HEK293 (cell line): ENCODE measurements around the gene CREB3L1.

Experiments
- CTCF ChIA-PET: fragments of 350-600 bp; formaldehyde crosslinking; extraction: SDS; loops from one replicate; lab custom pipeline; 2021; ENCODE audit warnings: antibody characterized with exemption; lab: Yijun Ruan, JAX
- POLR2A ChIA-PET: fragments of 300-600 bp; formaldehyde crosslinking; extraction: SDS; loops from one replicate; lab custom pipeline; 2020; ENCODE audit warnings: antibody characterized with exemption, inconsistent platforms; lab: Yijun Ruan, JAX
- H3K27ac ChIP-seq: fragments of 200-500 bp; sonication (Bioruptor generic); 2 replicates; pipeline ENCODE4 v1.5.1; 2014; ENCODE audit warnings: low read depth, low read length, control low read depth, inconsistent platforms; ENCODE audit errors: extremely low read depth
- H3K36me3 ChIP-seq, 2 experiments: fragments of 200-500 bp in 1 of 2; sonication (Bioruptor generic) in 1 of 2; 1 replicate in 1 of 2; 2 replicates in 1 of 2; pipeline ENCODE4 v1.5.1; 2014 to 2017; ENCODE audit warnings: inconsistent platforms in 2 of 2, low read length in 2 of 2; ENCODE audit not compliant: control insufficient read depth in 2 of 2, insufficient read depth in 1 of 2
- H3K4me1 ChIP-seq: fragments of 200-500 bp; sonication (Bioruptor generic); 2 replicates; pipeline ENCODE4 v1.5.1; 2014; ENCODE audit warnings: mild to moderate bottlenecking, low read length, inconsistent platforms; ENCODE audit not compliant: control insufficient read depth, insufficient read depth
- H3K4me3 ChIP-seq: 2 replicates; pipeline ENCODE4 v1.5.1; 2011; ENCODE audit warnings: low read depth, mild to moderate bottlenecking, control low read depth, low read length, moderate library complexity
- H3K9me3 ChIP-seq: fragments of 200-500 bp; sonication (Bioruptor generic); 2 replicates; pipeline ENCODE4 v1.5.1; 2014; ENCODE audit warnings: low read depth, low read length, inconsistent platforms; ENCODE audit not compliant: control insufficient read depth, insufficient read depth
- FEZF1 ChIP-seq: fragments of 450-650 bp; formaldehyde crosslinking; IDR thresholded peaks from 2 replicates; pipeline ENCODE4 v1.5.1; 2016; ENCODE audit warnings: missing biosample characterization, missing genetic modification characterization
- GLIS1 ChIP-seq: fragments of 450-650 bp; formaldehyde crosslinking; IDR thresholded peaks from 2 replicates; pipeline ENCODE4 v1.5.1; 2016; ENCODE audit warnings: missing biosample characterization, missing genetic modification characterization
- GLIS2 ChIP-seq: fragments of 450-650 bp; formaldehyde crosslinking; IDR thresholded peaks from 2 replicates; pipeline ENCODE4 v1.5.1; 2016; ENCODE audit warnings: missing biosample characterization, missing genetic modification characterization
- MYNN ChIP-seq: fragments of 450-650 bp; formaldehyde crosslinking; IDR thresholded peaks from 2 replicates; pipeline ENCODE4 v1.5.1; 2016; ENCODE audit warnings: missing biosample characterization, missing genetic modification characterization, borderline replicate concordance
- OSR2 ChIP-seq: fragments of 450-650 bp; formaldehyde crosslinking; IDR thresholded peaks from 2 replicates; pipeline ENCODE4 v1.5.1; 2016; ENCODE audit warnings: missing biosample characterization, missing genetic modification characterization
- RBAK ChIP-seq: fragments of 450-650 bp; formaldehyde crosslinking; IDR thresholded peaks from 2 replicates; pipeline ENCODE4 v1.5.1; 2016; ENCODE audit warnings: missing biosample characterization, missing genetic modification characterization
- SETDB1 ChIP-seq: IDR thresholded peaks from one replicate; pipeline ENCODE4 v1.6.1; 2017; ENCODE audit warnings: mild to moderate bottlenecking, low read length, moderate library complexity, mixed read lengths; ENCODE audit not compliant: insufficient read length
- ZBTB6 ChIP-seq: fragments of 450-650 bp; formaldehyde crosslinking; IDR thresholded peaks from 2 replicates; pipeline ENCODE4 v1.5.1; 2017; ENCODE audit warnings: missing biosample characterization, missing genetic modification characterization
- ZBTB8A ChIP-seq: fragments of 450-650 bp; formaldehyde crosslinking; IDR thresholded peaks from 2 replicates; pipeline ENCODE4 v1.5.1; 2016; ENCODE audit warnings: missing biosample characterization, missing genetic modification characterization
- ZNF10 ChIP-seq: fragments of 450-650 bp; formaldehyde crosslinking; IDR thresholded peaks from 2 replicates; pipeline ENCODE4 v1.5.1; 2017; ENCODE audit warnings: missing biosample characterization, missing genetic modification characterization
- ZNF184 ChIP-seq: fragments of 450-650 bp; IDR thresholded peaks from 2 replicates; pipeline ENCODE4 v1.5.1; 2018; ENCODE audit warnings: missing biosample characterization, mild to moderate bottlenecking, missing genetic modification characterization
- ZNF24 ChIP-seq: fragments of 450-650 bp; formaldehyde crosslinking; IDR thresholded peaks from 2 replicates; pipeline ENCODE4 v1.5.1; 2016; ENCODE audit warnings: missing biosample characterization, missing genetic modification characterization
- ZNF280C ChIP-seq: fragments of 450-650 bp; formaldehyde crosslinking; IDR thresholded peaks from 2 replicates; pipeline ENCODE4 v1.5.1; 2016; ENCODE audit warnings: missing biosample characterization, missing genetic modification characterization
- ZNF292 ChIP-seq: fragments of 450-650 bp; formaldehyde crosslinking; IDR thresholded peaks from 2 replicates; pipeline ENCODE4 v1.5.1; 2016; ENCODE audit warnings: low read depth, missing biosample characterization, missing genetic modification characterization, borderline replicate concordance
- ZNF394 ChIP-seq: fragments of 450-650 bp; formaldehyde crosslinking; IDR thresholded peaks from 2 replicates; pipeline ENCODE4 v1.5.1; 2016; ENCODE audit warnings: missing biosample characterization, missing genetic modification characterization, mild to moderate bottlenecking, moderate library complexity, borderline replicate concordance
- ZNF423 ChIP-seq: fragments of 450-650 bp; formaldehyde crosslinking; IDR thresholded peaks from 2 replicates; pipeline ENCODE4 v1.5.1; 2016; ENCODE audit warnings: missing biosample characterization, missing genetic modification characterization
- ZNF473 ChIP-seq: fragments of 450-650 bp; formaldehyde crosslinking; IDR thresholded peaks from 2 replicates; pipeline ENCODE4 v1.5.1; 2017; ENCODE audit warnings: missing biosample characterization, missing genetic modification characterization
- ZNF510 ChIP-seq: fragments of 450-650 bp; formaldehyde crosslinking; IDR thresholded peaks from 2 replicates; pipeline ENCODE4 v1.5.1; 2018; ENCODE audit warnings: mild to moderate bottlenecking, missing genetic modification characterization, missing biosample characterization; ENCODE audit not compliant: insufficient replicate concordance
- ZNF704 ChIP-seq: fragments of 450-650 bp; formaldehyde crosslinking; IDR thresholded peaks from 2 replicates; pipeline ENCODE4 v1.5.1; 2016; ENCODE audit warnings: missing biosample characterization, missing genetic modification characterization
- ZNF792 ChIP-seq: fragments of 450-650 bp; formaldehyde crosslinking; IDR thresholded peaks from 2 replicates; pipeline ENCODE4 v1.5.1; 2016; ENCODE audit warnings: missing biosample characterization, missing genetic modification characterization
- ZSCAN16 ChIP-seq: fragments of 450-650 bp; formaldehyde crosslinking; IDR thresholded peaks from 2 replicates; pipeline ENCODE4 v1.5.1; 2016; ENCODE audit warnings: missing biosample characterization, missing genetic modification characterization
- ZSCAN23 ChIP-seq: fragments of 450-650 bp; formaldehyde crosslinking; IDR thresholded peaks from 2 replicates; pipeline ENCODE4 v1.5.1; 2016; ENCODE audit warnings: missing biosample characterization, missing genetic modification characterization
- TF ChIP-seq, protein P1 (sequence below): fragments of 450-650 bp; formaldehyde crosslinking; IDR thresholded peaks from 2 replicates; pipeline ENCODE4 v1.5.1; 2016; ENCODE audit warnings: missing biosample characterization, missing genetic modification characterization
- TF ChIP-seq, protein P2 (sequence below): fragments of 450-650 bp; formaldehyde crosslinking; IDR thresholded peaks from 2 replicates; pipeline ENCODE4 v1.5.1; 2016; ENCODE audit warnings: missing biosample characterization, missing genetic modification characterization
- TF ChIP-seq, protein P3 (sequence below): fragments of 450-650 bp; formaldehyde crosslinking; IDR thresholded peaks from 2 replicates; pipeline ENCODE4 v1.5.1; 2016; ENCODE audit warnings: missing biosample characterization, missing genetic modification characterization, borderline replicate concordance

Gene CREB3L1

GRCh38 chr11:46338636-46338987, 61.1 kb downstream of the CREB3L1 start:
- TF ChIP-seq, protein P1, sequence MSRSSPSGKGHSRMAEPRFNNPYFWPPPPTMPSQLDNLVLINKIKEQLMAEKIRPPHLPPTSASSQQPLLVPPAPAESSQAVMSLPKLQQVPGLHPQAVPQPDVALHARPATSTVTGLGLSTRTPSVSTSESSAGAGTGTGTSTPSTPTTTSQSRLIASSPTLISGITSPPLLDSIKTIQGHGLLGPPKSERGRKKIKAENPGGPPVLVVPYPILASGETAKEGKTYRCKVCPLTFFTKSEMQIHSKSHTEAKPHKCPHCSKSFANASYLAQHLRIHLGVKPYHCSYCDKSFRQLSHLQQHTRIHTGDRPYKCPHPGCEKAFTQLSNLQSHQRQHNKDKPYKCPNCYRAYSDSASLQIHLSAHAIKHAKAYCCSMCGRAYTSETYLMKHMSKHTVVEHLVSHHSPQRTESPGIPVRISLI (tag by site-specific recombination): 0 out of 2 replicates have a peak, but pooled peaks have one; percentile 2
- TF ChIP-seq ZNF394: no peak
- no peak for TF ChIP-seq ZNF280C (tag by site-specific recombination)
- Histone ChIP-seq H3K36me3 (no peaks in the 10 kb centered on the region), H3K27ac (peak overlapping the region; percentile 11; the same call in 1 of the 2 replicates), H3K4me1 (peaks cover 6% of the 10 kb centered on the region; the same call in 1 of the 2 replicates), H3K4me3 (no peak overlapping the region), H3K9me3 (no peaks in the 10 kb centered on the region)
- CTCF ChIA-PET: interaction anchor here (0.7 to 1.0 kb wide), 3 partner anchors 9 to 152 kb away, joined by 3 to 5 read pairs (median 4); partner anchors contain the start of gene DGKZ
- POLR2A ChIA-PET: no interaction called here

DNA sequence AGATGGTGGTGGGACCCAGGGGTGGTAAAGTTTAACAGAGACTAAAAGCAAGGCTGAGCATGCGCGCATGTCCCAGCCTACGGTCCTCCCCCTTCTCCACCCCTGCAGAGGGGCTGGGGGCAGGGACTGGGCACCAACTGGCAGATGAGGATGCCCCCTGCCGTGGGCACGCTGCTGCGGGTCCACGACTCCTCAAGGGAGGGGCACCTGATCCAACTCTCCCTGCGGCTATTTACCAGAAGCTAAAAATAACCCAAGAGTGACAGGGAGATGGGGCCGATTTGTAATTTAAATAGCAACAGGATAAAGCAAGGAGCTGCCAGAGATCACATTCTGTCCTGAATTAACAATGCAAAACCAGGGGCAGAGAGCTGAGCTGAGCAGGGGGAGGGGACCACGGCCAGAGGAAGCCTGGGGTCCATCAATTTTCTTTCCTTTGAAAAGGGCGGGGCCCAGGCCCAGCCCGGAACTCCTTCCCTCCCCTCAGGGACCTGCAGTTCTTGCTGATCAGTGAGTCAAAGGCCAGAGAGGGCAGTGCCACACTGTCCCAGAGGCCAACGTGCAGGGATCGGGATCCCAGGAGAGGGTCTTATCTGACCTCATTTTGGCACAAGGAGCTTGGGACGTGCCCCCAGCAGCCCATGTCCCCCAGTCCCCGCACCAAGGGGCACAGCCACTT, 61.7 kb downstream of the CREB3L1 start:
- CTCF ChIA-PET: interaction anchor here (0.7 to 1.5 kb wide), 7 partner anchors 8 to 537 kb away, joined by 3 to 5 read pairs (median 4); partner anchors contain the start of gene DGKZ
- TF ChIP-seq ZNF704 (tag by site-specific recombination) (no peak), GLIS2 (tag by site-specific recombination) (peak; percentile 76), ZBTB6 (tag by site-specific recombination) (no peak), ZNF10 (tag by site-specific recombination) (no peak), ZNF394 (no peak), MYNN (tag by site-specific recombination) (no peak), ZNF510 (no peak), ZNF292 (no peak), ZBTB8A (no peak), ZNF473 (no peak), ZSCAN23 (no peak), ZNF792 (no peak), ZNF24 (tag by site-specific recombination) (no peak), ZNF184 (tag by site-specific recombination) (no peak), RBAK (no peak), GLIS1 (tag by site-specific recombination) (peak; percentile 72), SETDB1 (no peak), FEZF1 (tag by site-specific recombination) (no peak), ZNF423 (tag by site-specific recombination) (0 out of 2 replicates have a peak, but pooled peaks have one; percentile 46), ZSCAN16 (tag by site-specific recombination) (no peak), OSR2 (no peak)
- TF ChIP-seq, protein P2, sequence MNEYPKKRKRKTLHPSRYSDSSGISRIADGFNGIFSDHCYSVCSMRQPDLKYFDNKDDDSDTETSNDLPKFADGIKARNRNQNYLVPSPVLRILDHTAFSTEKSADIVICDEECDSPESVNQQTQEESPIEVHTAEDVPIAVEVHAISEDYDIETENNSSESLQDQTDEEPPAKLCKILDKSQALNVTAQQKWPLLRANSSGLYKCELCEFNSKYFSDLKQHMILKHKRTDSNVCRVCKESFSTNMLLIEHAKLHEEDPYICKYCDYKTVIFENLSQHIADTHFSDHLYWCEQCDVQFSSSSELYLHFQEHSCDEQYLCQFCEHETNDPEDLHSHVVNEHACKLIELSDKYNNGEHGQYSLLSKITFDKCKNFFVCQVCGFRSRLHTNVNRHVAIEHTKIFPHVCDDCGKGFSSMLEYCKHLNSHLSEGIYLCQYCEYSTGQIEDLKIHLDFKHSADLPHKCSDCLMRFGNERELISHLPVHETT (tag by site-specific recombination): no peak
- TF ChIP-seq, protein P3, sequence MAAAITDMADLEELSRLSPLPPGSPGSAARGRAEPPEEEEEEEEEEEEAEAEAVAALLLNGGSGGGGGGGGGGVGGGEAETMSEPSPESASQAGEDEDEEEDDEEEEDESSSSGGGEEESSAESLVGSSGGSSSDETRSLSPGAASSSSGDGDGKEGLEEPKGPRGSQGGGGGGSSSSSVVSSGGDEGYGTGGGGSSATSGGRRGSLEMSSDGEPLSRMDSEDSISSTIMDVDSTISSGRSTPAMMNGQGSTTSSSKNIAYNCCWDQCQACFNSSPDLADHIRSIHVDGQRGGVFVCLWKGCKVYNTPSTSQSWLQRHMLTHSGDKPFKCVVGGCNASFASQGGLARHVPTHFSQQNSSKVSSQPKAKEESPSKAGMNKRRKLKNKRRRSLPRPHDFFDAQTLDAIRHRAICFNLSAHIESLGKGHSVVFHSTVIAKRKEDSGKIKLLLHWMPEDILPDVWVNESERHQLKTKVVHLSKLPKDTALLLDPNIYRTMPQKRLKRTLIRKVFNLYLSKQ (tag by site-specific recombination): no peak

More for the DNA sequence above, 61.7 kb downstream of the CREB3L1 start:
- Histone ChIP-seq H3K4me1 (peaks cover 6% of the 10 kb centered on the region; the same call in 1 of the 2 replicates), H3K4me3 (no peak overlapping the region), H3K27ac (peak overlapping the region; percentile 11; the same call in 1 of the 2 replicates), H3K9me3 (no peaks in the 10 kb centered on the region), H3K36me3 (no peaks in the 10 kb centered on the region)
- POLR2A ChIA-PET: no interaction called here
